Hepatic stellate cell (primary cell): ENCODE results near the gene DIPK1C.

Experiments used
- DNase-seq: peaks from one replicate; pipeline ENCODE4 v3.0.0; 2011; ENCODE audit warnings: low spot score

Gene DIPK1C

GRCh38 chr18:74451148-74451547 lies 6.0 kb downstream of the DIPK1C start:
- no peak for DNase-seq

GRCh38 chr18:74450626-74451025 lies 6.5 kb downstream of the DIPK1C start:
- DNase-seq = no peak

GRCh38 chr18:74447404-74448152 lies 9.5 kb downstream of the DIPK1C start:
- DNase-seq = no peak

- DNase-seq = no peak
Measured at GRCh38 chr18:74446631-74447403, 10.3 kb downstream of the DIPK1C start.

- DNase-seq = no peak
Measured at GRCh38 chr18:74446178-74446577, 10.9 kb downstream of the DIPK1C start.

- no peak for DNase-seq
Measured at GRCh38 chr18:74445585-74445984, 11.5 kb downstream of the DIPK1C start.

- DNase-seq = no peak
Measured at GRCh38 chr18:74444104-74444503, 13.0 kb downstream of the DIPK1C start.

- no peak for DNase-seq
Measured at GRCh38 chr18:74440808-74441427, 16.2 kb downstream of the DIPK1C start.

- no peak for DNase-seq
Measured at GRCh38 chr18:74438091-74438490, 19.0 kb downstream of the DIPK1C start.

- no peak for DNase-seq
Measured at GRCh38 chr18:74436158-74436769, 20.8 kb downstream of the DIPK1C start.

GRCh38 chr18:74435740-74436139 lies 21.4 kb downstream of the DIPK1C start:
- no peak for DNase-seq

- no peak for DNase-seq
Measured at GRCh38 chr18:74434466-74434865, 22.6 kb downstream of the DIPK1C start.

GRCh38 chr18:74430806-74431571 lies 26.1 kb downstream of the DIPK1C start:
- DNase-seq = no peak

- no peak for DNase-seq
Measured at GRCh38 chr18:74430231-74430630, 26.9 kb downstream of the DIPK1C start.

GRCh38 chr18:74429096-74429495 lies 28.0 kb downstream of the DIPK1C start:
- no peak for DNase-seq

GRCh38 chr18:74427442-74428112 lies 29.5 kb downstream of the DIPK1C start:
- DNase-seq = no peak

GRCh38 chr18:74425876-74426275 lies 31.2 kb downstream of the DIPK1C start:
- DNase-seq = no peak

- DNase-seq = no peak
Measured at GRCh38 chr18:74425161-74425560, 31.9 kb downstream of the DIPK1C start.

- DNase-seq = no peak
Measured at GRCh38 chr18:74422541-74422940, 34.6 kb downstream of the DIPK1C start.

GRCh38 chr18:74420926-74421325 lies 36.2 kb downstream of the DIPK1C start:
- no peak for DNase-seq

- no peak for DNase-seq
Measured at GRCh38 chr18:74420481-74420880, 36.6 kb downstream of the DIPK1C start.
